Measurements from ENCODE around the gene CDC40.

- TF ChIP-seq IRF3 (IDR thresholded peaks at IDR 0.05; ENCODE audit: low read depth, low read length) (no peak), RAD21 (IDR thresholded peaks at IDR 0.05; ENCODE audit: low read length) (no peak), POLR2AphosphoS5 (IDR thresholded peaks at IDR 0.05; ENCODE audit: low read depth, low read length) (no peak), CTCF (IDR thresholded peaks at IDR 0.05) (no peak), MAX (IDR thresholded peaks at IDR 0.05; ENCODE audit: low read depth) (no peak), FOSL2 (IDR thresholded peaks at IDR 0.05; ENCODE audit: borderline replicate concordance, low read depth) (no peak), RCOR1 (IDR thresholded peaks at IDR 0.05; ENCODE audit: low read length) (no peak), RXRA (IDR thresholded peaks at IDR 0.05; ENCODE audit: borderline replicate concordance, low read depth) (no peak), NFIC (IDR thresholded peaks at IDR 0.05; ENCODE audit: borderline replicate concordance) (no peak), REST (IDR thresholded peaks at IDR 0.05; ENCODE audit: low read depth, low read length) (no peak), GATA2 (CRISPR knock-in tag; IDR thresholded peaks at IDR 0.05) (no peak)
These were observed 15.4 kb downstream of the CDC40 start for GRCh38 chr6:110195639-110196038.

Measured in SK-N-SH (cell line).